Ramos (cell line): Measurements from ENCODE around the gene EFNA3.

Experiments
- in situ Hi-C: fragments of 300-500 bp; cut with MboI; formaldehyde crosslinking; loops from one replicate; pipeline ENCODE4 v1.14.3; 2022; ENCODE audit warnings: low sequenced_read_pairs; ENCODE audit not compliant: unreplicated experiment

EFNA3 gene

DNA sequence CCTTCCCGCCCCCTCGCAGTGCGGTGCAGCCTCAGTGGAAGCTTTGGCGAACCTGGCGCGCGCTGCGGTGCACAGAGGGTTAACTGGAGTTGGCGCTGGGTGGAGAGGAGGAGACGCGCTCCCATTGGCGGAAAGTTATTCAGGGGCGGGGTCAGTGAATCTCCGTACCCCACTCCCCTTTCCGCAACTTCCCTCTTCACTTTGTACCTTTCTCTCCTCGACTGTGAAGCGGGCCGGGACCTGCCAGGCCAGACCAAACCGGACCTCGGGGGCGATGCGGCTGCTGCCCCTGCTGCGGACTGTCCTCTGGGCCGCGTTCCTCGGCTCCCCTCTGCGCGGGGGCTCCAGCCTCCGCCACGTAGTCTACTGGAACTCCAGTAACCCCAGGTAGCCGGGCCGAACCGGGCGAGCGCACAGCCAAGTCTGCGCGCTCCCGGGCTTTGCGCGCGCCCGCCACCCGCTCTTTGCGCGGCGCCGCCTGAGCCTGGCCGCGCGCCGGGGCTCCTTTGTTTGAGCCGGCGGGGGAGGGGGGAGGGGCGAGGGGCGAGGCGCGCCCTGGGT is 15.0 kb upstream of the EFNA3 start, which contains the start of gene EFNA4:
Gene EFNA4 (plus strand): TSS at position 191 of the 561 bp plus-strand sequence. CDS start 84 bp downstream, at position 275.
- in situ Hi-C loops, result loop anchor here (25.0 kb wide), 1 partner anchor 401 kb away; no protein-coding TSS in a partner anchor

DNA sequence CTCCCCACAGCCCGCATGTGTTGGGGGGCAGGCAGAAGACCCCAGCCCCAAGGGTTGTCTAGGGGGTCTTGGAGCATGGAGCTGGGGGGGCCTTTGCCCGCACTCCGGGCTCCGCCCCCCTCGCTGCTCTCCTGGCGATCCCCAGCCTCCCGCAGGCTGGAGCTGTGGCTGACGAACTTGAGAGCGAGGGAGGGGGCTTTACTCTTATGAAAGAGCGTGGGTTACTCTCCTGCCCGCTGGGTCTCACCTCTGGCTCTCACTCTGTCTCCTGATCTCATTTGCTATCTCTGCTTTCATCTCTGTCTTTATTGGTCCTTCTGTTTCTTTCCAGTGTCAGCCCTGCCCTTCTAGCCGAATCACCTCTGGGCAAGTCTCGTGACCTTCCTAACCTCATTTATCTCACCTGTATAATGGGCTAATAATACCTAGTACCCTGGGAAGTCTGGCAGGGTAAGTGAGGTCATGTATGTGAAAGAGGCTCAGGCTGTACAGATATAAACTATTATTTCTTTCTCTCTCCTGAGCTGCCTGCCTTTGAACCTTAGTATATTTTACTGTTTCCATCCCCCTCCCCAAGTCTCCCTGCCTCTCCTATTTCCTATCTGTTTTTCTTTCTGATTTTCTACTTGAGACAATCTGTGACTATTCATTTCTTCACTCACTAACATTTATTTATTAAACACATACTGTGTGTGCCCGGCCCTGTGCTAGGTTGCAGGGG is 14.4 kb upstream of the EFNA3 start:
- in situ Hi-C loops, result loop anchor here (25.0 kb wide), 1 partner anchor 402 kb away; no protein-coding TSS in a partner anchor

DNA sequence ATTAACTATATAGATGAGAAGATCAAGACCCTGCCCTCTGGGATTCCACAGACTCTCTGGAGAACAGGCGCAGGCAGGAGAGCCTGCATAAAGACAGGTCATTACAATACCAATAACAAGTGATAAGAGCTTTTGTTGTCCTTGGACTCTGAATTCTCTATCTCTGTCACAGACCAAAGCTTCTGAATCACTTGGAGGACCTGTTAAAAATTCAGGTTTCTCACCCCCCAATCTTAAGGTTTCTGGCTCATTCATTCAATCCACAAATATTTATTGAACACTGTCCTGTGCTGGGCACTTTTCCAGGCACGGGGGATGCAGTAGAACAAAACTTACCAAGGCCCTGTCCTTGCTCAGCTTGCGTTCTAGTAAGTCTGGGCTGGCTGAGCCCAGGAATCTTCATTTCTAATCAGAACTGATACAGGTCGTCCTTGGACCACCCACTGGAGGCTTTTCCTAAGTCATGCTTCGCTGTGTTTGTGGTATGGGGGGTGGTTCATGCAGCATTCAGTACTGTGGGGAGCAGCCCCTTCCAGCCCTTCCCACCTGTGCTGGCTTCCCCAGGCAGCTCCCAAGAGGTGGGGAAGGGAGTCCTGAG is 13.7 kb upstream of the EFNA3 start:
- in situ Hi-C loops, result loop anchor here (25.0 kb wide), 1 partner anchor 403 kb away; no protein-coding TSS in a partner anchor

DNA sequence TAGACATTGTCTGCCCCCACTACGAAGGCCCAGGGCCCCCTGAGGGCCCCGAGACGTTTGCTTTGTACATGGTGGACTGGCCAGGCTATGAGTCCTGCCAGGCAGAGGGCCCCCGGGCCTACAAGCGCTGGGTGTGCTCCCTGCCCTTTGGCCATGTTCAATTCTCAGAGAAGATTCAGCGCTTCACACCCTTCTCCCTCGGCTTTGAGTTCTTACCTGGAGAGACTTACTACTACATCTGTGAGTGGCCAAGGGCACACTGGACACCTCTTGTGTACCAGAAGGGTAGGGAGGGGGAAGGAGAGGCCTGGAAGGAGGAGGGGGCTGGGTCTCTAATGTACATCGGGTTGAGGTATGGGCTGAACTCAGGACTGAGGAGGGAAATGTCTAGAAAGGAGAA is 11.9 kb upstream of the EFNA3 start:
- in situ Hi-C loops, result loop anchor here (25.0 kb wide), 1 partner anchor 404 kb away; no protein-coding TSS in a partner anchor

DNA sequence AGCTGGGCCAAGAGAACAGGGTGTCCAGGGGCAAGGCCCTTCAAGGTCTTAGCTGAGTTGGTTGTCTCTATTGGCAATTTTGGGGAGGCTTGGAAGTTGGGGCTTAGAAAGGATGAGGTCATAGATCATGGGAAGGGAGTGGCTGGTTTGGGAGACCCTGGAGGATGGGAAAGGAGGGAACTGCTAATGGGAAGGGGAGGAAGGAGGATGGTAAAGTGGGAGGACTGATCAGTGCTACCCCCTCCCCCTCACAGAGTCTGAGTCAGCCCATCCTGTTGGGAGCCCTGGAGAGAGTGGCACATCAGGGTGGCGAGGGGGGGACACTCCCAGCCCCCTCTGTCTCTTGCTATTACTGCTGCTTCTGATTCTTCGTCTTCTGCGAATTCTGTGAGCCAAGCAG is 10.0 kb upstream of the EFNA3 start:
- in situ Hi-C loops, result loop anchor here (25.0 kb wide), 1 partner anchor 406 kb away; no protein-coding TSS in a partner anchor

DNA sequence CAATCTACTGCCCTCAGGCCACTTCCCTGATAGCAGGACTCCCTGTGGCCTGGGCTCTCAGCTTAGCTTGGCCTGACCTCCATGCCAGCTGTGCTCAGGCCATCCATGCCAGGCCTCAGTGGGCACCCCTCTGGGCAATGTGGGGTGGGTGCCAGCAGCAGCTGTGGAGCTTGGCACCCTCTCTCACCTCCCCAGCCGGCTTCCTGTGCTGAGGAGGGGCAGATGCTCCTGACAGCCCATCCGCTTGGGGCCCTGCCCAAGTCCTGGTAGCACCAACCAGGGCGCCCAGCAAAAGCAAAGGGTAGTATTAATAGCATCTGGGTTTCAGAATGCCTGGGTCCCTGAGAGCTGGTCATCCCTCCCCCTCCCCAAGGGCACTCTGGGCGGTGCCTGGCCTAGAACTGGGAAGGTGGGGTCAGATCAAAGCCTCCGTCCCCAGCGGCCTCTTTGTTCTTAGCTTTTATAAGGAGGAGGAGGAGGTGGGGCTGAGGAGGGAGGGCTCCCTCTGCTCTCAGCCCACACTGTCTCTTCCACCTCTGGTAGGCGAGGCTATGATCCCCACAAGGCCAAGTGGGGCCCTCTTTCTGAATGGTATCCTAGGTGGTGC is 9.0 kb upstream of the EFNA3 start:
- in situ Hi-C loops, result loop anchor here (25.0 kb wide), 1 partner anchor 407 kb away; no protein-coding TSS in a partner anchor

DNA sequence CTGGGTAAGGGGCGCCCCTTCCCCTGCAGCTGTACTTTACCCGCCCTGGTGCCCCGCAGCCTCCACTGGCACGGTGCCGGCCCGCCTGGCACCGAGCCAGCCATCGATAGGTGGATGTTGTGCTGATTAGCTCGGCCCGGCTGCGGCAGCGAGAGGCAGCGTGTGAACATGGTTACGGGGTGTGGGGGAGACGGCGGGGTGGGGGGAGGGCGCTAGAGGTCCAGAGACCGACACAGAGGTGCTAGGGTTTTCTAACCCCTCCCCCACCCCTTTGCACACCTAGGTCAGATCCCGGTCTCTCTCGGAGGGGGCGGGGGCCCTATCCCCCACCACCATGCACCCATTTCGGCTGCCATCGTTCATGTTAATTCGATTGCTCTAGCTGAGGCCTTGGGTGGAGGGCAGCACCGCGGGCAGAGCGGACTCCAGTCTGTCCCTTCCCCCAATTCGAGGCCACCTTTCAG is 8.4 kb upstream of the EFNA3 start:
- in situ Hi-C loops, result loop anchor here (25.0 kb wide), 1 partner anchor 408 kb away; no protein-coding TSS in a partner anchor

DNA sequence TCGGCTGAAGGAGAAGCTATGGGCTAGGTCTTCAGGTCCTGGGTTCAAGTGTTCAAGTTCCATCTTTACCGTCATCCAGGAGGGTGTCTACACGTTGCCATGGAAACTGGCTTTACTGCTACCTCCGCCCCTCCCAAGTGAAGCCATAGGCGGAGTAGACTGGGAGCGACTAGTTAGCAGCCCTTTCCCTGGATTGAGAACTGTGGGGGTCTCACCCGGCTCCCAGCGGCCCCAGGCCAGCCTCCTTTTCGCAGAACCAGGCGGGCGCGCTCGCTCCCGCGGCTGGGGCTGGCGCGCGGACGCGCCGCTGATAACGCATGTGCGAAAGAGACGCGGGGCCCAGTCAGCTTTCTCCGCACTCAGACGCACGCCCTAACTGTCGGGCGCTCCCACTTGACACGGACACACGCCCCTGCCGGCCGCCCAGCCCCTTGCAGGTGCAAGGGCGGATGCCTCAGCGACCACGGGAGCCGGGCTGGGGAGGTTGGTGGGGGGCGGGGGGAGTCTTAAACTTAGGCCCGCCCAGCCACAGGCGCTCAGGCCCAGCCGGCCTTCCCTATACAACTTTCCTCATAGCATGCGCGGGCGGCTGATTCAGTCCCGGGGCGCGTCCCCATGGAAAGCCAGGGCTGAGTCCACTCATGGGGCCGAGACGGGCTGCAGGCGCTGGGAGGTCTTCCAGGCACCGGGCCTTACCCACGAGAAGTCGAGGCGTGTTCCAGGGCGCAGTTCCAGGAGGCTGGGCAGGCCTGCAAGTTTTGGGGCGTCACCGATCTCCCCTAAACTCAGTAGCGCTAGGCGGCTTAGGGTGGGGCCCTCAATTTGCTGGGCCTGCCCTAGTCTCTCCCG is 7.7 kb upstream of the EFNA3 start:
- in situ Hi-C loops, result loop anchor here (25.0 kb wide), 1 partner anchor 409 kb away; no protein-coding TSS in a partner anchor

DNA sequence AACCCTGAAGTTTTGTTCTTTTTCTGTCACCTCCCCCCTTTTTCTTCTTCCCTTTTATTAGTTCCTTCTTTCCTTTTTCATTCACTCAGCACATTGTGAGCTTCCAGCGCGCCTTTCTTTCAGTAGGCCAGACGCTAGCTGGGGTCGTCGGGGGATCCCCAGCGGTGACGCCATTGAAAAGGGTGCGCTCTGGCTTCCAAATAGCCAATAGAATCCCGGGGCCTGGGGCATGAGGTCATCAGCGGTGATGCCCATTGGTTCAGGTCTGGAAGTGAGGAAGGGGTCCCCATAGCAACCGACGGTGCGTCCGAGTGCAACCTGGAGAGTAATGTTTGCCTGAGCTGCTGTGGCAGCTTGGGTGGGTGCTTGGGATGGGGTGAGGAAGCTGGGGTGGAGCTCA is 6.9 kb upstream of the EFNA3 start:
- in situ Hi-C loops, result loop anchor here (25.0 kb wide), 1 partner anchor 409 kb away; no protein-coding TSS in a partner anchor

DNA sequence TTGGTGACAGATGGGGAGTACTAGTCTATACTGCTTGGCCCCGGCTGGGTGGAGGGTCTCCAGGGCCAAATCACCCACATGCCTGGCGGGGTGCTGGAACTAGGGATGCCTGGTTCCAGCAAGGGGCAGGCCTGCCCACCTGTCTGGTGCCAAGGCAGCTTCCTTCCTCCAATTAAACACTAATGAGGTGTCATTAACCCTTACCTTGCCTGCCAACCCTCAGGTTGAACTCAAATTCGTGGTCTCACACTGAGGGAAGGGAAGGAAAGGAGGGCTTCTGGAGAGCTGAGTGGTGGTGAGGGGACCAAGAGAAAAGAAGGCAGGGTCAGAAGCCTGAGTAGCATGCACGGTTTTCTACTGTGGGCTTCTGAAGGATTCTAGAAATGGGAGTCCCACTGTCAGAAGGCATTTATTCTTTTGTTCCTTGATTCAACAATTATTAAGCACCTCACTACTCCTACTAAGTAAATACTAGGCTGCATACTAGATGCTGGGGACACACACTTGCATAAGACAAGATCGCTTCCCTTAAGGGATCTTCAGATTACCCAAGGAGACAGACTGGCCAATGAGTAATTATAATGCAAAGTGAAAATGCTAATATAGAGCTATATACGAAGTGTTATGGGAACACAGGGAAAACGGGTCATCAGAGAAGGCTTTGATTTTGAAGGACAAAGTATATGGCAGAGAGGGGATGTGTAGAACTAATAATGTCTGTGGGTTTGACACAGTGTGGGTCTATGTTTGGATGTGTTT is 5.9 kb upstream of the EFNA3 start:
- in situ Hi-C loops, result loop anchor here (25.0 kb wide), 1 partner anchor 410 kb away; no protein-coding TSS in a partner anchor

DNA sequence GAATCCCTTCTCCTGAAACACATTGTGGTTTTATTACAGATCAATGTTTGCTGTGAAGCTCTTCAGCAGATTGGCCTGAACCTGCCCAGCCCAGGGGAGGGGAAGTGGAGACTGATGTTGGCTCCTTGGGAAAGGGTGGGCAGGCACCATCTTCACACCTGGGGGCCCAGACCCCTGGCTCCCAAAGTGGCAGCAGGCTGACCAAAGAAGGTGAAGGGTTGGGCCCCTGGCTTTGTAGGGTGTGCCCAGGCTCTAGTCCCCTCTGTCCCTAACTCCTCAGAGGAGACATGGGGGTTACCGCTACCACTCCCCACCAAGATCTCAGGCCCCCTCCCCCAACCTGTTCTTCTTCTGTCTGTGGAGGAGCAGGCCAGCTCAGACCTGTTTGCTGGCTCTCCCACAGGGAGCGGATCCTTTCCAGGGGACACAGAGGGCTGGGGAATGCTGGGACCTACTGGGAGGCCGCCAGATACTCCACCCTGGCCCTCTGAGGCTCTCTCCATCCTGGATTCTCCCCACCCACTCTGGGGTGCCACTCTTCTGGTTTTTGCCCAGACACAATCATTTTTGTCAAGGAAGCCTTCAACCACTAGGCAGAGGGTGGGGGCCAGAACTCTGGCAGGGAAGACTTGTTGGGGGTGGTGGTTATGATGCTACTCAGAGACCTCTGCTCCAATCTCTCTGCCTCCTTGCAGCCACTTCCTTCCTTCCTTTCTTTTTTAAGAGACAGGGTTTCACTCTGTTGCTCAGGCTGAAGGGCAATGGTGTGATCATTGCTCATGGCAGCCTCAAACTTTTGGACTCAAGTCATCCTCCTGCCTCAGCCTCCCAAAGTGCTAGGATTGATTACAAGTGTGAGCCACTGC is 5.0 kb upstream of the EFNA3 start:
- in situ Hi-C loops, result loop anchor here (25.0 kb wide), 1 partner anchor 411 kb away; no protein-coding TSS in a partner anchor

DNA sequence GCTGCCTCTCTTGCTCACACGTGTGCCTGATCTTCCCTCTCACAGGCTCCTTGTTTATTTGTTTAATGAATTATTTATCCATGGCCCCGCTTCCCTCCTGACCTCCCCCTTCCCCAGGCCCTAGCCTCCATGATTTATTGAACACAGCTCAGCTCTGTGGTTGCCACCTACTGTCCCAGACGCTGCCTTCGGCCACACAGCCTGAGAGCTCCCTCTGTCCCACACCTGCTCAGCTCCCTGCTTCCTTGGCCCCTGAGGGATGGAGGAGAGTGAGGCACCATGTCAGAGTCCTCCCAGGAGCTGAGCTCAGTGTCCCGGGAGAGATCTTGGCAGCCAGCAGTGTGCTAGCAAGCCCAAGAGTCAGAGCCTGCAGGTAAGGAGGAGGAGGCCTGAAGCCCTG is 3.1 kb upstream of the EFNA3 start:
- in situ Hi-C loops, result no loop called here

DNA sequence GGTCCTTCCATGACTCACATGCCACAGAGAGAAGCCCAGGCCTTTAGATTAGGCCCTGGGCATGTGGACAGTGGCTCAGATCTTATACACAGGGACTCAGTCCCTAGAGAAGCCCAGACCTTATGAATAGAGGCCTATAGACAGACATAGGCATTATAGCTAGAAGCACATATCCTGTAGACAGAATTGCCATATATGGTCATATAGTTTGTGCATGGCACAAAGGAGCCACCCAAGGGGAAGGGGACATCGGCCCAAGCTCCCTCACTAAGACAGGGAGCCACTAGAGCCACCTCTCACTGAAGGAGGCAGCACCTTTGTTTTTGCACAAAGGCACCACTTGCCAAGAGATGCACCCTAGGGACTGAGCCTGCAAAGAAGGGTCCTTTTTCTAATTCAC is 2.3 kb upstream of the EFNA3 start:
- in situ Hi-C loops, result no loop called here

DNA sequence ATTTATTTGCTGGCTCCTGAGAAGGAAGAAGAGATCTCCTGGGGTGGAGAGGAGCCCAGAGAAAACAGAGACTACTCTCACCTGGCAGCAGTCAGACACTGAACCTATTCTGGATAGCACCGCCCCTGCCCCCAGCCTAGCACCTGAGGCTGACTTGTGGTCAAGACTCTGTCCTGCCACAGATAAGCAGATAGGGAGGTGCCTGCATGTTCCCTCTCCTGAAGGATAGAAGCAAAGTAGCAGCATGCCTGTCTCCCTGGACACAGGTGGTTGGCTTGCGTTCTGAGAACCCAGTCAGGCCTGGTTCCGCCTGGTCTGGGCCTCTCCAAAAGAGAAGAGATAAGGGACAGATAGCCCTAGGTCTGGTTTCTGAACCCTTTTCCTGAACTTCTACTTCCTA is 1.3 kb upstream of the EFNA3 start:
- in situ Hi-C loops, result no loop called here

DNA sequence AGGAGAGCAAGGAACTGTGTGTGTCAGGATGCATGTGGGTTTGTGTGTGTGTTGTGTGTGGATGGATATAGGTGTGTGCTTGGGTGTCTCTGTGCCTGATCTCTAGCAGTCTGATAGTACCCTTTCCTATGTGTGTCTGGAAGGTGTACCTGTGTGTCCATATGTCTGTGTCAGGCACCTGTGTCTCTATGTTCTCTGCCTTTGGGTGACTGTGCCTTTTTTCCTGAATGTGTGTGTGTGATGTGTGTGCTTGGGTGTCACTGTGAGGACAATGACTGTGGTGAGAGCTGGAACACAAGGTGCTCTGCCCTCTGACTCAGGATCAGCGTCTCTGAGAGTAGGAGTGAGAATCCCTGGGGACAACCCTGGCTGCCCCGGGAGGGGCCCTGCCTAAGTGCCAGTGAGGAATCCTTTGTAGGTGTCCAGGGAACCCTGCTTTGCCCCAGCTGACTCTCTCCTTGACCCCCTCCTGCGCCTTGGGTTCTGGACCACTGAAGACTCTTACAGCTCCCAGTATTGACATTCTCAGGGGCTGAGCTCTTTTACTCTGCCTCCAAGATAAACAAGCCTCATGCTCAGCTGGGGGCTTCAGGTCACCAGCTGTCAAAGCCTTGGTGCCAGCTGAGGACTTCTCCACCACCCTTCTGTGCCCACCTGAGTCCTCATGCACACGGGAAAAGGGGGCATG is 735 bp upstream of the EFNA3 start:
- in situ Hi-C loops, result no loop called here

DNA sequence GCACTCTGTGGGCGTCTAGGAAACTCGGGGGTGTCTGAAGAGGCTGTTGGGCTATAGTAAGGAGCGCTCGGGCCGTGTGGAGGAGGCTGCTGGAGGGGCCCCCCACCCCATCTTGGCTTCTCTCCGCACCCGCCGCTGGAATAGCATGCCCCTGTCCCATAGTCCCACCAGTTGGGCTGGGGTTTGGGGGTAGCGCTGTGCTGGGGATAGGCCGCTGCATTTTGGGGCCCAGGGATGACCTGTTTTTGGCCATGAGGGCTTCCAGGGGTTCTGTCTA is 511 bp downstream of the EFNA3 start:
- in situ Hi-C loops, result no loop called here

DNA sequence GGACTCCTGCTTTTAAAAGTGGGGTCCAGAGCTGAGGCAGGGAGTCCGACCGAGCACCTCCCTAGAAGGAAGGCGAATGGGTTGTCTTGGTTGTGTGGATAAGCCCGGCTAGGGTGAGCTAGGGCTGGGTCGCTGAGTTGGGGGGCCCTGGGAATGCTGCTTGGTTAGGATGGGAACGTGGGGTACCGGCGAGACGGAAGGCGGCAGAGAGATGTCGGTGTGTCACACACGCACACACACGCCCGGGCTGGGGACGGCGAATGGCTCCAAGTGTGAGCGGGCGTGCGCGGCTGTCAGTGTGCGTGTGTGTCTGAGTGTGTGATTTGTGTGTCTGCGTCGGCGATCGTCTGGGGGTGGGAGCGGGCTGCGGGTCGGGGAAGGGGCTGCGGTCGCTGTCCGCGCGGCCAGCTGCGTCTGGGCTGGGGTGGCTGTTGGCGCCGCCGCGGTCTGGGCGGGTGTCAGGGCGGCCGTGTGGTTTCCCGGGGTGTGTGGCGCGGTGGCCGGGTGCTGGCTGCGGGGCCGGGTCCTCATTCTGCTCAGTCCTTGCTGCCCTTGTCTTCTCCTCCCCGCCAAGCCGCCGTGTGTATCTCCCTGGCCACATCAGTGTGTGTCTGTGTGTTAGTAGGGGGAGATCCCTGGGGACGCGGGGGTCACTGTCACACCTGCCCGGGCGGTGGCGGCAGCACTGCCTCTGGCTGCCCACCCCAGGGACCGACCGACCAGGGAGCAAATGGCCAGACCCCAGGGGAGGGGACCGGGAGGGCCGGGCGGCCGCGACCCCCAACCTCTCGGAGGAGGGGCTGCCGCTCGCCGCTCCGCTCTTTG is 1.1 kb downstream of the EFNA3 start:
- in situ Hi-C loops, result no loop called here
